ENCODE results near the gene HNRNPC.

DNA sequence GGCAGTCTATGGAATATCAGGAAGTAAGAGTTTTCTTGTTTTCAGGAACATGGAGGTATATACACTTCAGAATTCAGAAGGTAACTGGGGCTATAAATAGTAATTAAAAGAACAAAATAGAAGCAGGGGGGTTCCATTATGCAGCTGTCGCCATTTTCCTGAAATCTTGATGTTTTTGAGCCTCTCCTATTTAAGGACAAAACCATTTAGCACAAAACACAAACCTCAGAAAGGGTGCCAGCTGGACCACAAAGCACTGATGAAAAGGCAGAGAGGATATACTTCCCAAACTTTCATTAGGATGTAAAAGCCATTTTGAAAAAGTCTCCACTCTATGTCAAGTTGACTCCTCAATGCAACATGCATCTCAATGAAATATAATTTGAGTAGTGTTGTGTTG lies 59.2 kb downstream of the HNRNPC start:
- TF ChIP-seq YY1 (IDR thresholded peaks at IDR 0.05; ENCODE audit: extremely low read depth, insufficient replicate concordance, low read depth, low read length) (no peak), POLR2A (IDR thresholded peaks at IDR 0.05; ENCODE audit: borderline replicate concordance, extremely low read depth, insufficient read depth, insufficient read length) (no peak), ZBTB33 (IDR thresholded peaks at IDR 0.05; ENCODE audit: extremely low read depth, insufficient replicate concordance, low read length) (no peak), REST (IDR thresholded peaks at IDR 0.05; ENCODE audit: low read depth) (no peak), EZH2 (IDR thresholded peaks at IDR 0.05) (no peak)

Data from HCT116 (cell line).